NT2/D1 (cell line): ENCODE results near the gene PARD3.

Experiments used
- YY1 ChIP-seq: IDR thresholded peaks from 2 replicates; pipeline ENCODE4 v1.6.1; 2011; ENCODE audit not compliant: insufficient read length, insufficient read depth
- ZNF274 ChIP-seq: IDR thresholded peaks from 2 replicates; pipeline ENCODE4 v1.6.1; 2011; ENCODE audit warnings: mild to moderate bottlenecking, low read depth, low read length

GRCh38 chr10:34520084-34520483, 295.0 kb downstream of the PARD3 start:
- no peak for TF ChIP-seq YY1
- no peak for TF ChIP-seq ZNF274
